ENCODE measurements around the gene LRGUK.

Gene LRGUK

GRCh38 chr7:134129856-134130523 lies 2.9 kb downstream of the LRGUK start:
- DNase-seq = no peak

GRCh38 chr7:134134004-134134403 lies 6.9 kb downstream of the LRGUK start:
- DNase-seq = no peak

GRCh38 chr7:134140889-134141867 lies 14.0 kb downstream of the LRGUK start:
- DNase-seq = no peak

- no peak for DNase-seq
These were observed 14.7 kb downstream of the LRGUK start for GRCh38 chr7:134141868-134142264.

GRCh38 chr7:134153493-134154136 lies 26.5 kb downstream of the LRGUK start:
- DNase-seq = no peak

GRCh38 chr7:134154581-134155130 lies 27.5 kb downstream of the LRGUK start:
- DNase-seq = no peak

- no peak for DNase-seq
These were observed 28.1 kb downstream of the LRGUK start for GRCh38 chr7:134155206-134155605.

- no peak for DNase-seq
These were observed 28.7 kb downstream of the LRGUK start for GRCh38 chr7:134155871-134156270.

GRCh38 chr7:134165252-134165651 lies 38.1 kb downstream of the LRGUK start:
- no peak for DNase-seq

- no peak for DNase-seq
These were observed 40.1 kb downstream of the LRGUK start for GRCh38 chr7:134167250-134167649.

GRCh38 chr7:134167841-134168240 lies 40.7 kb downstream of the LRGUK start:
- no peak for DNase-seq

GRCh38 chr7:134174795-134175261 lies 47.7 kb downstream of the LRGUK start:
- no peak for DNase-seq

GRCh38 chr7:134175334-134176036 lies 48.3 kb downstream of the LRGUK start:
- DNase-seq = no peak

- DNase-seq = no peak
These were observed 48.9 kb downstream of the LRGUK start for GRCh38 chr7:134176037-134176350.

GRCh38 chr7:134179036-134180011 lies 52.2 kb downstream of the LRGUK start:
- DNase-seq = no peak

GRCh38 chr7:134180376-134180775 lies 53.2 kb downstream of the LRGUK start:
- DNase-seq = no peak

GRCh38 chr7:134182078-134182477 lies 54.9 kb downstream of the LRGUK start:
- DNase-seq = no peak

- DNase-seq = no peak
These were observed 57.6 kb downstream of the LRGUK start for GRCh38 chr7:134184767-134185166.

- DNase-seq = no peak
These were observed 58.9 kb downstream of the LRGUK start for GRCh38 chr7:134186027-134186426.

GRCh38 chr7:134186801-134187200 lies 59.7 kb downstream of the LRGUK start:
- DNase-seq = no peak

- DNase-seq = no peak
These were observed 60.8 kb downstream of the LRGUK start for GRCh38 chr7:134187893-134188292.

Measured in DMS 273 treated with DMSO at 0.1 percent for 48 hours (cell line).